H1 (cell line): ENCODE measurements around the gene DLX4. TPM values are rescaled to one million over a fixed set of nuclear protein-coding genes. Genes with fewer than 3 reads are reported as not detected.

Source experiments
- CTCF ChIA-PET: fragments of 300-600 bp; sonication (Branson Sonifier 250); formaldehyde crosslinking; loops from one replicate; lab custom pipeline; 2021; ENCODE audit not compliant: partially characterized antibody; lab: Charles Lee
- POLR2A ChIA-PET: fragments of 300-600 bp; sonication (Branson Sonifier 250); formaldehyde crosslinking; loops from one replicate; lab custom pipeline; 2021; ENCODE audit warnings: inconsistent platforms; ENCODE audit not compliant: partially characterized antibody; lab: Charles Lee
- DNase-seq, 2 experiments: peaks; one replicate each; pipeline versions ENCODE4 v3.0.0 to v3.0.0-alpha.2; 2010 to 2022; ENCODE audit warnings: low spot score in 2 of 2, low read depth in 1 of 2, mixed read lengths in 1 of 2
- FAIRE-seq: peaks from 2 replicates; lab custom pipeline; 2011; peaks lifted over from hg19 to GRCh38; lab: Jason Lieb, UNC
- H2AFZ ChIP-seq: 2 replicates; pipeline ENCODE4 v1.8.1; 2012; ENCODE audit warnings: low read length, inconsistent platforms
- H2AK5ac ChIP-seq: 2 replicates; pipeline ENCODE4 v1.6.1; 2013; ENCODE audit warnings: low read depth, low read length
- H2BK120ac ChIP-seq: replicated peaks from 2 replicates; pipeline ENCODE3; 2013; ENCODE audit warnings: low read depth, low read length, inconsistent platforms
- H2BK12ac ChIP-seq: 2 replicates; pipeline ENCODE4 v1.6.1; 2013; ENCODE audit warnings: low read depth, low read length
- H2BK15ac ChIP-seq: 2 replicates; pipeline ENCODE4 v1.6.1; 2013; ENCODE audit warnings: low read length
- H2BK20ac ChIP-seq: 2 replicates; pipeline ENCODE4 v1.6.1; 2013; ENCODE audit warnings: low read length
- H2BK5ac ChIP-seq: 2 replicates; pipeline ENCODE4 v1.6.1; 2013; ENCODE audit warnings: low read depth, low read length
- H3K14ac ChIP-seq: 2 replicates; pipeline ENCODE4 v1.6.1; 2013; ENCODE audit warnings: inconsistent platforms; ENCODE audit not compliant: insufficient read length
- H3K18ac ChIP-seq: 2 replicates; pipeline ENCODE4 v1.6.1; 2013; ENCODE audit warnings: low read length; ENCODE audit errors: extremely low read depth
- H3K23ac ChIP-seq: 2 replicates; pipeline ENCODE4 v1.6.1; 2013; ENCODE audit warnings: inconsistent platforms; ENCODE audit not compliant: insufficient read length
- H3K23me2 ChIP-seq: 2 replicates; pipeline ENCODE4 v1.6.1; 2013; ENCODE audit warnings: low read depth, low read length
- H3K27ac ChIP-seq: 2 replicates; pipeline ENCODE4 v1.6.1; 2011; ENCODE audit warnings: low read depth, low read length, inconsistent platforms
- H3K27me3 ChIP-seq, 4 experiments: replicated peaks in 1 of 4; 1 replicate in 1 of 4; 2 replicates in 3 of 4; pipeline versions ENCODE4 v1.6.1 to v1.8.1; 2011 to 2013; ENCODE audit warnings: low read length in 3 of 4, mild to moderate bottlenecking in 3 of 4, inconsistent platforms in 2 of 4, mixed read lengths in 2 of 4, moderate library complexity in 1 of 4; ENCODE audit not compliant: control insufficient read depth in 3 of 4, insufficient read depth in 3 of 4; ENCODE audit errors: extremely low read depth in 1 of 4
- H3K36me3 ChIP-seq, 4 experiments: 2 replicates each; pipeline versions ENCODE4 v1.6.1 to v1.8.1; 2011 to 2013; ENCODE audit warnings: mild to moderate bottlenecking in 4 of 4, low read length in 3 of 4, moderate library complexity in 2 of 4, control low read depth in 1 of 4, inconsistent platforms in 1 of 4; ENCODE audit not compliant: insufficient read depth in 4 of 4, control insufficient read depth in 2 of 4
- H3K4ac ChIP-seq: replicated peaks from 2 replicates; pipeline ENCODE3; 2013; ENCODE audit warnings: low read length, low read depth, mixed read lengths, inconsistent platforms; ENCODE audit not compliant: insufficient read length
- H3K4me1 ChIP-seq, 4 experiments: replicated peaks in 1 of 4; 1 replicate in 1 of 4; 2 replicates in 3 of 4; pipeline versions ENCODE4 v1.6.1 to v1.8.1; 2011 to 2013; ENCODE audit warnings: low read length in 3 of 4, inconsistent platforms in 2 of 4, mixed read lengths in 1 of 4; ENCODE audit not compliant: insufficient read depth in 4 of 4, control insufficient read depth in 3 of 4
- H3K4me2 ChIP-seq, 2 experiments: 2 replicates each; pipeline versions ENCODE4 v1.6.1 to v1.8.1; 2011 to 2013; ENCODE audit warnings: low read depth in 2 of 2, low read length in 2 of 2, control low read depth in 1 of 2, inconsistent platforms in 1 of 2, mild to moderate bottlenecking in 1 of 2; ENCODE audit not compliant: insufficient read depth in 1 of 2
- H3K4me3 ChIP-seq, 4 experiments: fragments of 200-600, 300-600 bp in 1 of 4; sonication (generic), shearing (Covaris generic), sonication (Bioruptor Twin) in 1 of 4; 2 replicates each; pipeline versions ENCODE4 v1.5.1 to v1.8.1; 2011 to 2016; ENCODE audit warnings: low read length in 4 of 4, low read depth in 3 of 4, control low read depth in 2 of 4, inconsistent platforms in 2 of 4, mild to moderate bottlenecking in 2 of 4, mixed read lengths in 1 of 4, moderate library complexity in 1 of 4; ENCODE audit not compliant: insufficient read depth in 2 of 4; ENCODE audit errors: extremely low read depth in 1 of 4
- H3K56ac ChIP-seq: replicated peaks from 2 replicates; pipeline ENCODE3; 2013; ENCODE audit warnings: low read depth, mild to moderate bottlenecking, mixed read lengths, low read length, inconsistent platforms; ENCODE audit not compliant: insufficient read length
- H3K79me1 ChIP-seq: 2 replicates; pipeline ENCODE4 v1.6.1; 2013; ENCODE audit warnings: low read depth, low read length, control low read depth
- H3K79me2 ChIP-seq, 2 experiments: 2 replicates each; pipeline versions ENCODE4 v1.6.1 to v1.8.1; 2012 to 2013; ENCODE audit warnings: low read length in 2 of 2, mild to moderate bottlenecking in 2 of 2, inconsistent platforms in 1 of 2; ENCODE audit not compliant: insufficient read depth in 2 of 2, control insufficient read depth in 1 of 2
- H3K9ac ChIP-seq, 4 experiments: replicated peaks in 1 of 4; 1 replicate in 1 of 4; 2 replicates in 3 of 4; pipeline versions ENCODE4 v1.6.1 to v1.8.1; 2011 to 2013; ENCODE audit warnings: low read depth in 3 of 4, low read length in 3 of 4, control low read depth in 2 of 4, mild to moderate bottlenecking in 2 of 4, moderate library complexity in 2 of 4, inconsistent platforms in 1 of 4; ENCODE audit errors: extremely low read depth in 1 of 4
- H3K9me3 ChIP-seq, 2 experiments: 2 replicates each; pipeline versions ENCODE4 v1.6.1 to v1.8.1; 2012 to 2013; ENCODE audit warnings: mild to moderate bottlenecking in 2 of 2, moderate library complexity in 2 of 2, control low read depth in 1 of 2, inconsistent platforms in 1 of 2, low read depth in 1 of 2, low read length in 1 of 2, mixed read lengths in 1 of 2; ENCODE audit not compliant: insufficient read depth in 2 of 2
- H4K20me1 ChIP-seq, 2 experiments: replicated peaks in 1 of 2; 2 replicates each; pipeline versions ENCODE3 to v1.8.1; 2011 to 2013; ENCODE audit warnings: inconsistent platforms in 2 of 2, low read length in 2 of 2, mild to moderate bottlenecking in 1 of 2; ENCODE audit not compliant: insufficient read depth in 2 of 2, control insufficient read depth in 1 of 2
- H4K5ac ChIP-seq: 2 replicates; pipeline ENCODE4 v1.6.1; 2013; ENCODE audit warnings: low read length, low read depth, mixed read lengths, inconsistent platforms; ENCODE audit not compliant: insufficient read length
- H4K8ac ChIP-seq: 2 replicates; pipeline ENCODE4 v1.8.0; 2013; ENCODE audit warnings: mild to moderate bottlenecking, moderate library complexity, low read length, inconsistent platforms; ENCODE audit not compliant: insufficient read depth; ENCODE audit errors: extremely low read depth
- H4K91ac ChIP-seq: replicated peaks from 2 replicates; pipeline ENCODE3; 2013; ENCODE audit warnings: low read length, mixed read lengths, inconsistent platforms; ENCODE audit not compliant: insufficient read length
- HDAC2 ChIP-seq, 2 experiments: fragments of 300-600 bp in 1 of 2; sonication (generic) in 1 of 2; IDR thresholded peaks; 2 replicates each; pipeline ENCODE4 v1.6.1; 2011 to 2012; ENCODE audit warnings: low read depth in 2 of 2, low read length in 2 of 2, mild to moderate bottlenecking in 2 of 2, moderate library complexity in 2 of 2, borderline replicate concordance in 1 of 2, inconsistent platforms in 1 of 2
- NRF1 ChIP-seq: IDR thresholded peaks from 2 replicates; pipeline ENCODE4 v1.6.1; 2011; ENCODE audit warnings: mild to moderate bottlenecking, low read depth, low read length, improper control_type of control experiment
- SP4 ChIP-seq: IDR thresholded peaks from 2 replicates; pipeline ENCODE4 v1.6.1; 2012; ENCODE audit warnings: low read length, inconsistent platforms
- SRF ChIP-seq: IDR thresholded peaks from 2 replicates; pipeline ENCODE4 v1.6.1; 2011; ENCODE audit warnings: mild to moderate bottlenecking, low read depth, low read length, moderate library complexity
- TBP ChIP-seq: IDR thresholded peaks from 2 replicates; pipeline ENCODE4 v1.6.1; 2011; ENCODE audit warnings: low read depth, low read length, improper control_type of control experiment
- WGBS, 2 experiments: shearing (Covaris generic) in 1 of 2; methylation state at CpG; one replicate each; pipeline versions ENCODE4 v1.1.6 to v1.1.7; 2013 to 2015; ENCODE audit warnings: low lambda C conversion rate in 2 of 2, mixed read lengths in 2 of 2, inconsistent platforms in 1 of 2, low coverage in 1 of 2, missing lambda C conversion rate in 1 of 2; ENCODE audit not compliant: insufficient replicate concordance in 2 of 2, insufficient coverage in 1 of 2, insufficient read length in 1 of 2; ENCODE audit errors: extremely low coverage in 1 of 2, missing lambda C conversion rate in 1 of 2; 5-methylcytosine and 5-hydroxymethylcytosine counted together
- polyA plus RNA-seq, 7 experiments: library from polyadenylated mRNA; depleted of rRNA in 3 of 7; stranded (reverse) in 5 of 7; unstranded in 2 of 7; fragments of >200 nt in 5 of 7; fragments of 200-250 nt in 2 of 7; gene quantifications; 1 replicate in 5 of 7; 2 replicates in 1 of 7; 4 replicates in 1 of 7; pipeline versions ENCODE4 v1.2.1 to v1.2.3, GENCODE V29; 2011 to 2013; ENCODE audit warnings: missing spikeins in 2 of 7, mixed read lengths in 2 of 7
- total RNA-seq: library from RNA; stranded (reverse); fragmentation: NEBNext Ultra II Directional; extraction: Animal tissue kit (Norgen Biotek cat#: 25700); gene quantifications from 2 replicates; pipeline ENCODE4 v1.2.1, GENCODE V29; 2021
- TF ChIP-seq, protein P1 (sequence below): IDR thresholded peaks from 2 replicates; pipeline ENCODE4 v1.6.1; 2012; ENCODE audit warnings: low read length, inconsistent platforms

Gene DLX4
- total and polyA plus RNA-seq, 2 of the 8 experiments (the other 6 are each of a cell fraction or from before 2014, with no cell fraction given): 0.67 to 0.80 TPM

- Histone ChIP-seq H3K4me1 (no peaks in the 10 kb centered on the region), H3K56ac (no peak overlapping the region), H2BK20ac (no peak overlapping the region), H3K36me3 (no peaks in the 10 kb centered on the region), H2BK120ac (no peak overlapping the region), H3K4ac (no peak overlapping the region), H2AFZ (no peak overlapping the region), H4K8ac (no peak overlapping the region), H2BK15ac (no peak overlapping the region), H3K4me3 (no peak overlapping the region), H4K5ac (no peak overlapping the region), H3K9me3 (no peaks in the 10 kb centered on the region), H3K27me3 (no peaks in the 10 kb centered on the region), H3K18ac (no peak overlapping the region), H2BK12ac (no peak overlapping the region), H3K27ac (no peak overlapping the region), H3K14ac (no peak overlapping the region), H2BK5ac (no peak overlapping the region), H2AK5ac (no peak overlapping the region), H4K20me1 (peaks cover 0 to 2% of the 10 kb centered on the region in 2 experiments), H3K23ac (no peak overlapping the region), H3K23me2 (no peaks in the 10 kb centered on the region; the same call in 1 of the 2 replicates), H3K79me1 (no peaks in the 10 kb centered on the region), H3K4me2 (no peak overlapping the region), H3K79me2 (no peaks in the 10 kb centered on the region), H4K91ac (no peak overlapping the region), H3K9ac (no peak overlapping the region)
- 85% methylated on average over 4 of the region's 4 CpGs; no CpG with 5 or more reads in 1 of the 2 experiments for WGBS, 2 experiments
- no peak for TF ChIP-seq HDAC2 (IDR thresholded peaks at IDR 0.05; ENCODE audit: borderline replicate concordance in 1 of 2, low read depth in 2 of 2, low read length in 2 of 2)
- TF ChIP-seq, protein P1, sequence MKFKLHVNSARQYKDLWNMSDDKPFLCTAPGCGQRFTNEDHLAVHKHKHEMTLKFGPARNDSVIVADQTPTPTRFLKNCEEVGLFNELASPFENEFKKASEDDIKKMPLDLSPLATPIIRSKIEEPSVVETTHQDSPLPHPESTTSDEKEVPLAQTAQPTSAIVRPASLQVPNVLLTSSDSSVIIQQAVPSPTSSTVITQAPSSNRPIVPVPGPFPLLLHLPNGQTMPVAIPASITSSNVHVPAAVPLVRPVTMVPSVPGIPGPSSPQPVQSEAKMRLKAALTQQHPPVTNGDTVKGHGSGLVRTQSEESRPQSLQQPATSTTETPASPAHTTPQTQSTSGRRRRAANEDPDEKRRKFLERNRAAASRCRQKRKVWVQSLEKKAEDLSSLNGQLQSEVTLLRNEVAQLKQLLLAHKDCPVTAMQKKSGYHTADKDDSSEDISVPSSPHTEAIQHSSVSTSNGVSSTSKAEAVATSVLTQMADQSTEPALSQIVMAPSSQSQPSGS: no peak
- no peak for TF ChIP-seq NRF1
- no peak for TF ChIP-seq SP4
- no peak for TF ChIP-seq TBP
- TF ChIP-seq SRF: no peak
- ChIA-PET POLR2A (interaction anchor here (1.2 kb wide), 2 partner anchors 12 to 53 kb away, joined by 3 read pairs; no protein-coding TSS in a partner anchor), CTCF (interaction anchor here (1.1 to 3.1 kb wide), 6 partner anchors 23 to 75 kb away, joined by 3 to 21 read pairs (median 4); no protein-coding TSS in a partner anchor)
- FAIRE-seq (no peak), DNase-seq (no peak)
Measured at GRCh38 chr17:49922095-49922494, 46.9 kb upstream of the DLX4 start.
